SK-N-SH (cell line): Measurements from ENCODE around the gene DDC. TPM values are rescaled to one million over a fixed set of nuclear protein-coding genes. Genes with fewer than 3 reads are reported as not detected.
A peak's percentile ranks its signal among the peaks of the same experiment; 100 is the strongest.

Experiments used
- CTCF ChIA-PET: fragments of 300-600, 350-600 bp; formaldehyde crosslinking; extraction: SDS; loops from one replicate; lab custom pipeline; 2021; lab: Yijun Ruan, JAX
- POLR2A ChIA-PET: fragments of 350-600 bp; sonication (Branson Sonifier 250); formaldehyde crosslinking; extraction: SDS; loops from one replicate; lab custom pipeline; 2020; ENCODE audit warnings: antibody characterized with exemption, inconsistent platforms; lab: Yijun Ruan, JAX
- DNase-seq: peaks from one replicate; pipeline ENCODE4 v3.0.0; 2012
- H2AFZ ChIP-seq: fragments of 200-600 bp; sonication (generic); 2 replicates; pipeline ENCODE4 v1.8.1; 2016; ENCODE audit warnings: antibody characterized with exemption, mild to moderate bottlenecking, low read depth
- H3F3A ChIP-seq: fragments of 200-600 bp; sonication (generic); replicated peaks from 2 replicates; pipeline ENCODE3; 2016; ENCODE audit warnings: antibody characterized with exemption, mild to moderate bottlenecking; ENCODE audit not compliant: insufficient read depth
- H3K27ac ChIP-seq, 2 experiments: fragments of 200-500 bp in 1 of 2; fragments of 200-600 bp in 1 of 2; sonication (Bioruptor generic) in 1 of 2; sonication (generic), shearing (Covaris generic) in 1 of 2; 2 replicates each; pipeline versions ENCODE4 v1.5.1 to v1.6.1; 2014 to 2016; ENCODE audit warnings: low read depth in 2 of 2, inconsistent platforms in 1 of 2, low read length in 1 of 2, mild to moderate bottlenecking in 1 of 2, mixed read lengths in 1 of 2
- H3K27me3 ChIP-seq: fragments of 200-600 bp; sonication (generic), shearing (Covaris generic); 2 replicates; pipeline ENCODE4 v1.6.1; 2016; ENCODE audit warnings: mixed run types; ENCODE audit not compliant: insufficient read depth
- H3K36me3 ChIP-seq, 2 experiments: fragments of 200-500 bp in 1 of 2; fragments of 200-600 bp in 1 of 2; sonication (Bioruptor generic) in 1 of 2; sonication (generic) in 1 of 2; replicated peaks in 1 of 2; 2 replicates each; pipeline versions ENCODE3 to v1.5.1; 2014 to 2016; ENCODE audit warnings: low read length in 1 of 2, mild to moderate bottlenecking in 1 of 2; ENCODE audit not compliant: insufficient read depth in 2 of 2, control insufficient read depth in 1 of 2
- H3K4me1 ChIP-seq, 2 experiments: fragments of 200-500 bp in 1 of 2; fragments of 200-600 bp in 1 of 2; sonication (Bioruptor generic) in 1 of 2; sonication (generic), shearing (Covaris generic) in 1 of 2; 2 replicates each; pipeline versions ENCODE4 v1.5.1 to v1.6.1; 2014 to 2016; ENCODE audit warnings: low read depth in 1 of 2, low read length in 1 of 2, mixed run types in 1 of 2; ENCODE audit not compliant: insufficient read depth in 2 of 2, control insufficient read depth in 1 of 2
- H3K4me2 ChIP-seq: fragments of 200-600 bp; sonication (generic), shearing (Covaris generic); 2 replicates; pipeline ENCODE4 v1.6.1; 2017; ENCODE audit warnings: mixed run types
- H3K4me3 ChIP-seq, 2 experiments: fragments of 200-500 bp in 1 of 2; fragments of 200-600 bp in 1 of 2; sonication (Bioruptor generic) in 1 of 2; sonication (generic), shearing (Covaris generic) in 1 of 2; 2 replicates each; pipeline versions ENCODE4 v1.5.1 to v1.8.1; 2014 to 2016; ENCODE audit warnings: low read depth in 2 of 2, inconsistent platforms in 1 of 2, low read length in 1 of 2, mild to moderate bottlenecking in 1 of 2, mixed read lengths in 1 of 2, moderate library complexity in 1 of 2
- H3K79me2 ChIP-seq: fragments of 200-600 bp; sonication (generic); 2 replicates; pipeline ENCODE4 v1.8.1; 2017; ENCODE audit warnings: mild to moderate bottlenecking; ENCODE audit not compliant: insufficient read depth
- H3K9ac ChIP-seq: fragments of 200-600 bp; sonication (generic); 2 replicates; pipeline ENCODE4 v1.6.1; 2017; ENCODE audit warnings: mixed run types
- H3K9me2 ChIP-seq: fragments of 200-600 bp; sonication (generic); 2 replicates; pipeline ENCODE4 v1.6.1; 2017; ENCODE audit warnings: mixed run types
- H3K9me3 ChIP-seq: fragments of 200-600 bp; sonication (generic); 2 replicates; pipeline ENCODE4 v1.6.1; 2017; ENCODE audit warnings: mixed run types, mild to moderate bottlenecking, moderate library complexity
- H4K20me1 ChIP-seq: fragments of 200-600 bp; sonication (generic); 2 replicates; pipeline ENCODE4 v1.6.1; 2017; ENCODE audit warnings: mild to moderate bottlenecking, mixed run types; ENCODE audit not compliant: insufficient read depth
- CTCF ChIP-seq: fragments of 200-600 bp; sonication (generic); IDR thresholded peaks from 2 replicates; pipeline ENCODE4 v1.6.1; 2017; ENCODE audit warnings: antibody characterized with exemption, mild to moderate bottlenecking, moderate library complexity
- EP300 ChIP-seq, 2 experiments: IDR thresholded peaks; 2 replicates each; pipeline versions ENCODE4 v1.4.0 to v1.6.1; 2012; ENCODE audit warnings: borderline replicate concordance in 1 of 2, low read depth in 1 of 2, low read length in 1 of 2
- FOSL2 ChIP-seq: IDR thresholded peaks from 2 replicates; pipeline ENCODE4 v1.4.0; 2012; ENCODE audit warnings: low read depth, mild to moderate bottlenecking, moderate library complexity, borderline replicate concordance
- FOXJ3 ChIP-seq: sonication (generic); formaldehyde crosslinking; IDR thresholded peaks from 2 replicates; pipeline ENCODE4 v1.5.1; 2020; ENCODE audit warnings: mild to moderate bottlenecking, missing genetic modification reagents
- GATA2 ChIP-seq: sonication (generic); formaldehyde crosslinking; IDR thresholded peaks from 2 replicates; pipeline ENCODE4 v1.5.0; 2020; ENCODE audit warnings: mild to moderate bottlenecking, missing genetic modification reagents
- MXI1 ChIP-seq: IDR thresholded peaks from 2 replicates; pipeline ENCODE4 v1.6.1; 2012; ENCODE audit warnings: mild to moderate bottlenecking, low read depth, low read length, improper control_type of control experiment
- NFIC ChIP-seq: IDR thresholded peaks from 2 replicates; pipeline ENCODE4 v1.4.0; 2012; ENCODE audit warnings: borderline replicate concordance
- PBX3 ChIP-seq: IDR thresholded peaks from 2 replicates; pipeline ENCODE4; 2012
- RAD21 ChIP-seq: IDR thresholded peaks from 2 replicates; pipeline ENCODE4 v1.6.1; 2012; ENCODE audit warnings: mild to moderate bottlenecking, low read length
- RFX5 ChIP-seq: IDR thresholded peaks from 2 replicates; pipeline ENCODE4 v1.6.1; 2012; ENCODE audit warnings: mild to moderate bottlenecking, improper control_type of control experiment, low read length
- SMC3 ChIP-seq: IDR thresholded peaks from 2 replicates; pipeline ENCODE4 v1.6.1; 2012; ENCODE audit warnings: low read depth, low read length, improper control_type of control experiment
- USF2 ChIP-seq: fragments of 150-350 bp; IDR thresholded peaks from 2 replicates; pipeline ENCODE4 v1.6.1; 2017; ENCODE audit warnings: antibody characterized with exemption, low read length, low read depth, borderline replicate concordance
- YY1 ChIP-seq: IDR thresholded peaks from 2 replicates; pipeline ENCODE4 v1.4.0; 2012; ENCODE audit warnings: low read depth, mild to moderate bottlenecking
- WGBS: methylation state at CpG from one replicate; pipeline ENCODE4 v1.1.6; 2017; ENCODE audit warnings: low lambda C conversion rate; 5-methylcytosine and 5-hydroxymethylcytosine counted together
- polyA plus RNA-seq, 3 experiments: library from polyadenylated mRNA; depleted of rRNA; stranded (reverse); fragments of >200 nt; gene quantifications; 2 replicates each; pipeline ENCODE4 v1.2.3, GENCODE V29; 2012

The DDC gene
- polyA plus RNA-seq, 1 of the 3 experiments (the other 2 are of a cell fraction) = 1.8 TPM

GRCh38 chr7:50502001-50502684, 63.1 kb downstream of the DDC start:
- WGBS = 38% methylated on average over 8 of the region's 8 CpGs
- Histone ChIP-seq H4K20me1 (no peaks in the 10 kb centered on the region), H3K4me3 (no peak overlapping the region), H3K36me3 (peaks cover 0 to 8% of the 10 kb centered on the region in 2 experiments), H3K9me2 (no peaks in the 10 kb centered on the region), H3K27ac (peak overlapping the region in 1 of 2 experiments; percentile 100; a peak in 2 of 4 replicates), H3K9me3 (no peaks in the 10 kb centered on the region), H3K79me2 (no peaks in the 10 kb centered on the region), H2AFZ (no peak overlapping the region), H3F3A (no peaks in the 10 kb centered on the region), H3K4me1 (peaks cover 0 to 84% of the 10 kb centered on the region in 2 experiments; a peak in 2 of 4 replicates), H3K9ac (no peak overlapping the region), H3K27me3 (peaks cover 11% of the 10 kb centered on the region; the same call in 1 of the 2 replicates), H3K4me2 (no peak overlapping the region)
- ChIA-PET CTCF (interaction anchor here (0.6 to 3.4 kb wide), 10 partner anchors 11 to 297 kb away, joined by 3 to 27 read pairs (median 3); no protein-coding TSS in a partner anchor), POLR2A (interaction anchor here (0.6 to 4.9 kb wide), 3 partner anchors 57 to 62 kb away, joined by 3 to 26 read pairs (median 6); no protein-coding TSS in a partner anchor)
- 0 out of 2 replicates have a peak, but pooled peaks have one; percentile 13 for TF ChIP-seq FOSL2
- peak; percentile 50; the same call in 1 of the 2 replicates for TF ChIP-seq MXI1
- no peak for TF ChIP-seq FOXJ3 (CRISPR knock-in tag)
- peak in 1 of 2 experiments; percentile 20; a peak in 1 of 4 replicates for TF ChIP-seq EP300 (IDR thresholded peaks at IDR 0.05; ENCODE audit: borderline replicate concordance in 1 of 2, low read depth in 1 of 2, low read length in 1 of 2)
- no peak for DNase-seq

- no peaks in the 10 kb centered on the region for H3F3A ChIP-seq
- no peak overlapping the region for H3K4me2 ChIP-seq
- ChIA-PET CTCF (interaction anchor here (0.5 to 6.1 kb wide), 8 partner anchors 11 to 130 kb away, joined by 3 to 50 read pairs (median 4); no protein-coding TSS in a partner anchor), POLR2A (interaction anchor here (3.4 to 3.9 kb wide), 2 partner anchors 9 to 60 kb away, joined by 48 to 101 read pairs; no protein-coding TSS in a partner anchor)
- H3K27me3 ChIP-seq = no peaks in the 10 kb centered on the region
- no peak overlapping the region for H3K4me3 ChIP-seq
- H3K9ac ChIP-seq = no peak overlapping the region
- peak overlapping the region in 1 of 2 experiments; percentile 100; a peak in 2 of 4 replicates for H3K27ac ChIP-seq
- peaks cover 0 to 8% of the 10 kb centered on the region in 2 experiments for H3K36me3 ChIP-seq
- no peak for TF ChIP-seq RFX5
- no peak for TF ChIP-seq MXI1
- no peak for TF ChIP-seq RAD21
- no peak for TF ChIP-seq CTCF
- no peak for TF ChIP-seq YY1
- no peak for TF ChIP-seq PBX3
- no peak for TF ChIP-seq FOSL2
- no peak for TF ChIP-seq USF2
- no peak for TF ChIP-seq EP300 (IDR thresholded peaks at IDR 0.05; ENCODE audit: borderline replicate concordance in 1 of 2, low read depth in 1 of 2, low read length in 1 of 2)
- TF ChIP-seq GATA2 = no peak
- TF ChIP-seq NFIC = no peak
- no peak for TF ChIP-seq FOXJ3 (CRISPR knock-in tag)
- no peak for TF ChIP-seq SMC3
- H2AFZ ChIP-seq = no peak overlapping the region
- no peaks in the 10 kb centered on the region for H3K79me2 ChIP-seq
- peaks cover 0 to 77% of the 10 kb centered on the region in 2 experiments; a peak in 2 of 4 replicates for H3K4me1 ChIP-seq
- no peaks in the 10 kb centered on the region for H3K9me3 ChIP-seq
- DNase-seq = no peak
- H4K20me1 ChIP-seq = no peaks in the 10 kb centered on the region
- no peaks in the 10 kb centered on the region for H3K9me2 ChIP-seq
- WGBS = 53% methylated on average over 5 of the region's 6 CpGs
Measured at GRCh38 chr7:50499092-50499491, 66.1 kb downstream of the DDC start.
